ENCODE results near the gene CFAP43. TPM values are rescaled to one million over a fixed set of nuclear protein-coding genes. Genes with fewer than 3 reads are reported as not detected.

The CFAP43 gene
- total and polyA plus RNA-seq, 2 donors (not counting 1 experiment from before 2014, with no cell fraction given), result 0.12 TPM; not detected in 1

- Mint-ChIP-seq H3K9me3 (ENCODE audit: insufficient read depth) (peaks cover under 1% of the 10 kb centered on the region), H3K27me3 (peaks cover 32% of the 10 kb centered on the region), H3K27ac (no peak overlapping the region), H3K4me1 (peaks cover 6% of the 10 kb centered on the region), H3K4me3 (no peak overlapping the region)
- Histone ChIP-seq H2AFZ (ENCODE audit: insufficient read depth, low read depth, low read length, poor library complexity, severe bottlenecking) (no peak overlapping the region), H4K20me1 (ENCODE audit: control insufficient read depth, insufficient read depth, low read length, poor library complexity, severe bottlenecking) (no peaks in the 10 kb centered on the region), H3K4me3 (ENCODE audit: control extremely low read depth in 1 of 5, extremely low read depth in 1 of 5, insufficient read depth in 1 of 5, low read depth in 2 of 5, low read length in 4 of 5) (no peak overlapping the region), H3K79me2 (ENCODE audit: control insufficient read depth, insufficient read depth, low read length) (no peaks in the 10 kb centered on the region), H3K27ac (ENCODE audit: low read length in 2 of 2) (no peak overlapping the region), H3K27me3 (replicated peaks in 1 of 4; ENCODE audit: control extremely low read depth in 1 of 4, control insufficient read depth in 3 of 4, insufficient read depth in 4 of 4, low read length in 3 of 4) (peaks cover 0 to 8% (median 1%) of the 10 kb centered on the region in 4 experiments), H3K4me1 (ENCODE audit: control insufficient read depth in 2 of 2, insufficient read depth in 2 of 2, low read length in 2 of 2) (peaks cover 4 to 6% of the 10 kb centered on the region in 2 donors), H3K9me3 (ENCODE audit: control extremely low read depth in 1 of 3, control insufficient read depth in 2 of 3, insufficient read depth in 1 of 3, low read length in 2 of 3) (peaks cover 0 to 6% (median 1%) of the 10 kb centered on the region in 3 donors), H3K36me3 (replicated peaks in 1 of 2; ENCODE audit: control extremely low read depth in 1 of 2, control insufficient read depth in 1 of 2, extremely low read depth in 1 of 2, insufficient read depth in 2 of 2, low read length in 1 of 2) (no peaks in the 10 kb centered on the region), H3K9ac (ENCODE audit: low read length) (no peak overlapping the region), H3K4me2 (replicated peaks; ENCODE audit: low read depth, low read length, poor library complexity, severe bottlenecking) (no peak overlapping the region)
- WGBS (ENCODE audit: insufficient coverage), result no CpG with 5 or more reads among the region's 1 CpG
- DNase-seq, result no peak
- ChIA-PET CTCF (interaction anchor here (1.1 kb wide), 1 partner anchor 259 kb away, joined by 3 read pairs; no protein-coding TSS in a partner anchor), POLR2A (no interaction called here)
- TF ChIP-seq CTCF (IDR thresholded peaks at IDR 0.05) (no peak), EZH2 (IDR thresholded peaks at IDR 0.05; ENCODE audit: borderline replicate concordance, insufficient read depth, low read depth, low read length, poor library complexity, severe bottlenecking) (no peak)
- intact Hi-C loops (cut with micrococcal nuclease), result no loop called here
- ATAC-seq (ENCODE audit: low read depth), result no peak
Measured at GRCh38 chr10:104146882-104147281, 85.3 kb downstream of the CFAP43 start.

GRCh38 chr10:104144931-104145330 lies 87.2 kb downstream of the CFAP43 start:
- intact Hi-C loops (cut with micrococcal nuclease), result no loop called here
- DNase-seq, result no peak
- no peak overlapping the region for H3K4me3 Mint-ChIP-seq
- ChIA-PET CTCF (no interaction called here), POLR2A (no interaction called here)
- ATAC-seq (ENCODE audit: low read depth), result no peak
- TF ChIP-seq EZH2 (IDR thresholded peaks at IDR 0.05; ENCODE audit: borderline replicate concordance, insufficient read depth, low read depth, low read length, poor library complexity, severe bottlenecking) (no peak), CTCF (IDR thresholded peaks at IDR 0.05) (no peak)
- peaks cover 6% of the 10 kb centered on the region for H3K4me1 Mint-ChIP-seq
- peaks cover 18% of the 10 kb centered on the region for H3K27me3 Mint-ChIP-seq
- WGBS (ENCODE audit: insufficient coverage), result no CpG with 5 or more reads among the region's 4 CpGs
- peaks cover 0 to 8% (median 4%) of the 10 kb centered on the region in 4 experiments for H3K27me3 ChIP-seq (replicated peaks in 1 of 4; ENCODE audit: control extremely low read depth in 1 of 4, control insufficient read depth in 3 of 4, insufficient read depth in 4 of 4, low read length in 3 of 4)
- no peak overlapping the region for H3K27ac ChIP-seq (ENCODE audit: low read length in 2 of 2)
- no peaks in the 10 kb centered on the region for H4K20me1 ChIP-seq (ENCODE audit: control insufficient read depth, insufficient read depth, low read length, poor library complexity, severe bottlenecking)
- no peak overlapping the region for H2AFZ ChIP-seq (ENCODE audit: insufficient read depth, low read depth, low read length, poor library complexity, severe bottlenecking)
- peaks cover 4 to 6% of the 10 kb centered on the region in 2 donors for H3K4me1 ChIP-seq (ENCODE audit: control insufficient read depth in 2 of 2, insufficient read depth in 2 of 2, low read length in 2 of 2)
- no peaks in the 10 kb centered on the region for H3K79me2 ChIP-seq (ENCODE audit: control insufficient read depth, insufficient read depth, low read length)
- no peak overlapping the region for H3K27ac Mint-ChIP-seq
- H3K9me3 ChIP-seq (ENCODE audit: control extremely low read depth in 1 of 3, control insufficient read depth in 2 of 3, insufficient read depth in 1 of 3, low read length in 2 of 3), result no peaks in the 10 kb centered on the region
- no peak overlapping the region for H3K4me2 ChIP-seq (replicated peaks; ENCODE audit: low read depth, low read length, poor library complexity, severe bottlenecking)
- no peak overlapping the region for H3K9ac ChIP-seq (ENCODE audit: low read length)
- no peaks in the 10 kb centered on the region for H3K36me3 ChIP-seq (replicated peaks in 1 of 2; ENCODE audit: control extremely low read depth in 1 of 2, control insufficient read depth in 1 of 2, extremely low read depth in 1 of 2, insufficient read depth in 2 of 2, low read length in 1 of 2)
- H3K4me3 ChIP-seq (ENCODE audit: control extremely low read depth in 1 of 5, extremely low read depth in 1 of 5, insufficient read depth in 1 of 5, low read depth in 2 of 5, low read length in 4 of 5), result no peak overlapping the region
- H3K9me3 Mint-ChIP-seq (ENCODE audit: insufficient read depth), result no peaks in the 10 kb centered on the region
